Liver (tissue), 9 donors: ENCODE measurements around the gene CAPS. TPM values are rescaled to one million over a fixed set of nuclear protein-coding genes. Genes with fewer than 3 reads are reported as not detected.

ENCODE experiments used
- DNase-seq: peaks from one replicate; pipeline ENCODE4 v3.0.0-alpha.2; 2017; ENCODE audit warnings: low spot score
- H3K27ac ChIP-seq, 2 donors: one replicate each; pipeline ENCODE4 v1.7.0; 2013; ENCODE audit warnings: inconsistent platforms in 2 of 2, low read length in 2 of 2, control low read depth in 1 of 2, low read depth in 1 of 2, mild to moderate bottlenecking in 1 of 2
- H3K27me3 ChIP-seq, 4 donors: one replicate each; pipeline versions ENCODE4 v1.6.1 to v1.7.0; 2013; ENCODE audit warnings: low read length in 3 of 4, inconsistent platforms in 1 of 4, mild to moderate bottlenecking in 1 of 4, moderate library complexity in 1 of 4; ENCODE audit not compliant: control insufficient read depth in 4 of 4, insufficient read depth in 4 of 4
- H3K36me3 ChIP-seq, 4 donors: one replicate each; pipeline versions ENCODE4 v1.6.1 to v1.7.0; 2013; ENCODE audit warnings: low read length in 3 of 4, mild to moderate bottlenecking in 3 of 4, low read depth in 1 of 4, moderate library complexity in 1 of 4; ENCODE audit not compliant: control insufficient read depth in 4 of 4, insufficient read depth in 3 of 4
- H3K4me1 ChIP-seq, 4 donors: one replicate each; pipeline versions ENCODE4 v1.6.1 to v1.7.0; 2013; ENCODE audit warnings: low read length in 3 of 4, mild to moderate bottlenecking in 3 of 4, moderate library complexity in 1 of 4; ENCODE audit not compliant: control insufficient read depth in 4 of 4, insufficient read depth in 4 of 4
- H3K4me3 ChIP-seq, 3 donors: one replicate each; pipeline versions ENCODE4 v1.6.1 to v1.7.0; 2013; ENCODE audit warnings: low read length in 3 of 3, control low read depth in 1 of 3, low read depth in 1 of 3, mild to moderate bottlenecking in 1 of 3
- H3K9ac ChIP-seq, 2 donors: one replicate each; pipeline ENCODE4 v1.7.0; 2013; ENCODE audit warnings: low read length in 2 of 2, mild to moderate bottlenecking in 2 of 2, moderate library complexity in 2 of 2, control low read depth in 1 of 2, low read depth in 1 of 2
- H3K9me3 ChIP-seq, 4 donors: one replicate each; pipeline versions ENCODE4 v1.6.1 to v1.7.0; 2013; ENCODE audit warnings: low read length in 3 of 4; ENCODE audit not compliant: control insufficient read depth in 4 of 4
- EGR1 ChIP-seq, 2 donors: IDR thresholded peaks; 2 replicates each; pipeline ENCODE4 v1.6.1; 2016 to 2018; ENCODE audit warnings: antibody characterized with exemption in 2 of 2, low read depth in 2 of 2
- FOXA1 ChIP-seq: IDR thresholded peaks from 2 replicates; pipeline ENCODE4 v1.6.1; 2016; ENCODE audit warnings: antibody characterized with exemption
- FOXA2 ChIP-seq: IDR thresholded peaks from 2 replicates; pipeline ENCODE4 v1.6.1; 2016; ENCODE audit warnings: antibody characterized with exemption
- GABPA ChIP-seq, 2 donors: IDR thresholded peaks in 1 of 2; conservative IDR thresholded peaks in 1 of 2; 2 replicates each; pipeline ENCODE4 v1.6.1; 2016; ENCODE audit warnings: antibody characterized with exemption in 2 of 2, mild to moderate bottlenecking in 1 of 2, moderate library complexity in 1 of 2
- HNF4A ChIP-seq, 2 donors: conservative IDR thresholded peaks; 2 replicates each; pipeline ENCODE4 v1.6.1; 2016; ENCODE audit warnings: antibody characterized with exemption in 2 of 2, mild to moderate bottlenecking in 2 of 2
- HNF4G ChIP-seq: IDR thresholded peaks from 2 replicates; pipeline ENCODE4 v1.6.1; 2016; ENCODE audit warnings: antibody characterized with exemption
- JUND ChIP-seq, 2 donors: IDR thresholded peaks; 2 replicates each; pipeline ENCODE4 v1.6.1; 2016; ENCODE audit warnings: antibody characterized with exemption in 2 of 2
- NR2F2 ChIP-seq: IDR thresholded peaks from 2 replicates; pipeline ENCODE4 v1.6.1; 2016; ENCODE audit warnings: antibody characterized with exemption
- RAD21 ChIP-seq, 2 donors: IDR thresholded peaks; 2 replicates each; pipeline ENCODE4 v1.6.1; 2016; ENCODE audit warnings: antibody characterized with exemption in 2 of 2, mild to moderate bottlenecking in 2 of 2
- RXRA ChIP-seq, 2 donors: IDR thresholded peaks; 2 replicates each; pipeline ENCODE4 v1.6.1; 2017 to 2018; ENCODE audit warnings: antibody characterized with exemption in 2 of 2, mild to moderate bottlenecking in 1 of 2
- SP1 ChIP-seq: IDR thresholded peaks from 2 replicates; pipeline ENCODE4 v1.6.1; 2018; ENCODE audit warnings: antibody characterized with exemption, mild to moderate bottlenecking
- TAF1 ChIP-seq: conservative IDR thresholded peaks from 2 replicates; pipeline ENCODE4 v1.6.1; 2016; ENCODE audit warnings: antibody characterized with exemption, mild to moderate bottlenecking
- YY1 ChIP-seq: IDR thresholded peaks from 2 replicates; pipeline ENCODE4 v1.6.1; 2016; ENCODE audit warnings: antibody characterized with exemption, mild to moderate bottlenecking
- WGBS: extraction: QIAGEN DNeasy Blood & Tissue Kit; methylation state at CpG from one replicate; pipeline ENCODE4 v1.1.7; 2013; 5-methylcytosine and 5-hydroxymethylcytosine counted together
- polyA plus RNA-seq, 2 donors: library from polyadenylated mRNA; stranded (reverse) in 1 of 2; unstranded in 1 of 2; fragments of 200-250 nt in 1 of 2; fragments of >200 nt in 1 of 2; fragmentation: Nextera tagmentation in 1 of 2; extraction: Ambion mirVana in 1 of 2; gene quantifications; one replicate each; pipeline versions ENCODE4 v1.2.1 to v1.2.3, GENCODE V29; 2013 to 2015
- total RNA-seq, 2 donors: library from RNA; depleted of rRNA; stranded (reverse); fragments of >200 nt; gene quantifications; one replicate each; pipeline ENCODE4 v1.2.3, GENCODE V29; 2014
- TF ChIP-seq, protein P1 (sequence below): IDR thresholded peaks from 2 replicates; pipeline ENCODE4 v1.6.1; 2016; ENCODE audit warnings: antibody characterized with exemption, mild to moderate bottlenecking
- TF ChIP-seq, protein P2 (sequence below): fragments of 150-350 bp; IDR thresholded peaks from 2 replicates; pipeline ENCODE4 v1.5.1; 2017; ENCODE audit warnings: improper control_type of control experiment, low read depth, low read length; ENCODE audit not compliant: missing input control
- TF ChIP-seq, protein P3 (sequence below): IDR thresholded peaks from 2 replicates; pipeline ENCODE4 v1.6.1; 2016; ENCODE audit warnings: antibody characterized with exemption
- TF ChIP-seq, protein P4 (sequence below): IDR thresholded peaks from 2 replicates; pipeline ENCODE4 v1.6.1; 2016; ENCODE audit warnings: antibody characterized with exemption
- TF ChIP-seq, protein P5 (sequence below): IDR thresholded peaks from 2 replicates; pipeline ENCODE4 v1.6.1; 2016; ENCODE audit warnings: antibody characterized with exemption
- donor health status: healthy.
- donor health status: healthy.
- donor health status: healthy.
- donor health status: healthy.
- donor health status: healthy.

Gene CAPS
- total and polyA plus RNA-seq, 4 donors = 2.1 to 11.4 (median 3.5) TPM

DNA sequence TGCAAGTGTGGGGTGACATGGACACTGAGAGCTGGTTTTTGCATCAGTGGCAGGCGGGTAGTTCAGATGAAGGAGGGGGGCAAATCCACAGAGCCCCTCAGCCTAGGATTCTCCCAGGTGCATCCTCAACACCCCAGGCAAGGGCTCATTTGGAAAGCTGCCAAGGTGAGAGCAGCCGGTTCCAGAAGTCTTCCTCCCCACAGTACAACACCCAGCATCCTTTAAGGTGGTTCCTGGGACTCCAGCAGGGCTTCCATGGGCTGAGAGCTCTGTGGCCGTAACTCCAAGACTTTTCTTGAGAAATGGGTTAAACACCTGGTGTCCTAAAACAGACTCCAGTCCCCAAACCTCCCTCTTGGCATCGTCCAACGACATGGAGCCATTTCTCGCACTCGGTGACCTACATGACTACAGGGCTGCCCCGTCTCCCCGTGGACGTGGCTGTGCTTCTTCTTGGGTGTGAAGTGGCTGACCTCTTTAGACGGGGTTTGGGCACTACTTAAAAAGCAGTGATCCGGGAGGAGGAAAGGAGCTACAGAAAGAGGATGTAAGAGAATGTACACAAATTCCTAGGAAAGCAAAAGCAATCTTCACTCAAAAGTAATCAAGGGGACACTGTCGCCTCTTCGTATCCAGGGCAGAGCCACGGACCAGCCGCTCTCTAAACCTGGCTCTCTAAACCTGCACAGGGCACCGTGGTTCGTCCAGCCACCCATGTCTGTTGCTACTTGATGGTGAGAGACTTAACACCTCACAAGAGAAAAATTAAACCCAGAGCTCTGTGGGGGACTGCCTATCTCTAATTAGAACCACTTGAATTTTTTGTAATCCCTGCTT is 38.4 kb downstream of the CAPS start:
- no peak for DNase-seq

More for the DNA sequence above, 38.4 kb downstream of the CAPS start:
- H3K9ac ChIP-seq = no peak overlapping the region
- TF ChIP-seq EGR1 (IDR thresholded peaks at IDR 0.05; ENCODE audit: low read depth in 2 of 2) = no peak
- no peak for TF ChIP-seq JUND (IDR thresholded peaks at IDR 0.05)
- no peak for TF ChIP-seq RXRA (IDR thresholded peaks at IDR 0.05)
- no peak for TF ChIP-seq HNF4G
- TF ChIP-seq, protein P1, sequence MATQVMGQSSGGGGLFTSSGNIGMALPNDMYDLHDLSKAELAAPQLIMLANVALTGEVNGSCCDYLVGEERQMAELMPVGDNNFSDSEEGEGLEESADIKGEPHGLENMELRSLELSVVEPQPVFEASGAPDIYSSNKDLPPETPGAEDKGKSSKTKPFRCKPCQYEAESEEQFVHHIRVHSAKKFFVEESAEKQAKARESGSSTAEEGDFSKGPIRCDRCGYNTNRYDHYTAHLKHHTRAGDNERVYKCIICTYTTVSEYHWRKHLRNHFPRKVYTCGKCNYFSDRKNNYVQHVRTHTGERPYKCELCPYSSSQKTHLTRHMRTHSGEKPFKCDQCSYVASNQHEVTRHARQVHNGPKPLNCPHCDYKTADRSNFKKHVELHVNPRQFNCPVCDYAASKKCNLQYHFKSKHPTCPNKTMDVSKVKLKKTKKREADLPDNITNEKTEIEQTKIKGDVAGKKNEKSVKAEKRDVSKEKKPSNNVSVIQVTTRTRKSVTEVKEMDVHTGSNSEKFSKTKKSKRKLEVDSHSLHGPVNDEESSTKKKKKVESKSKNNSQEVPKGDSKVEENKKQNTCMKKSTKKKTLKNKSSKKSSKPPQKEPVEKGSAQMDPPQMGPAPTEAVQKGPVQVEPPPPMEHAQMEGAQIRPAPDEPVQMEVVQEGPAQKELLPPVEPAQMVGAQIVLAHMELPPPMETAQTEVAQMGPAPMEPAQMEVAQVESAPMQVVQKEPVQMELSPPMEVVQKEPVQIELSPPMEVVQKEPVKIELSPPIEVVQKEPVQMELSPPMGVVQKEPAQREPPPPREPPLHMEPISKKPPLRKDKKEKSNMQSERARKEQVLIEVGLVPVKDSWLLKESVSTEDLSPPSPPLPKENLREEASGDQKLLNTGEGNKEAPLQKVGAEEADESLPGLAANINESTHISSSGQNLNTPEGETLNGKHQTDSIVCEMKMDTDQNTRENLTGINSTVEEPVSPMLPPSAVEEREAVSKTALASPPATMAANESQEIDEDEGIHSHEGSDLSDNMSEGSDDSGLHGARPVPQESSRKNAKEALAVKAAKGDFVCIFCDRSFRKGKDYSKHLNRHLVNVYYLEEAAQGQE = no peak
- no peak for TF ChIP-seq RAD21 (IDR thresholded peaks at IDR 0.05)
- no peak for TF ChIP-seq YY1
- TF ChIP-seq, protein P2, sequence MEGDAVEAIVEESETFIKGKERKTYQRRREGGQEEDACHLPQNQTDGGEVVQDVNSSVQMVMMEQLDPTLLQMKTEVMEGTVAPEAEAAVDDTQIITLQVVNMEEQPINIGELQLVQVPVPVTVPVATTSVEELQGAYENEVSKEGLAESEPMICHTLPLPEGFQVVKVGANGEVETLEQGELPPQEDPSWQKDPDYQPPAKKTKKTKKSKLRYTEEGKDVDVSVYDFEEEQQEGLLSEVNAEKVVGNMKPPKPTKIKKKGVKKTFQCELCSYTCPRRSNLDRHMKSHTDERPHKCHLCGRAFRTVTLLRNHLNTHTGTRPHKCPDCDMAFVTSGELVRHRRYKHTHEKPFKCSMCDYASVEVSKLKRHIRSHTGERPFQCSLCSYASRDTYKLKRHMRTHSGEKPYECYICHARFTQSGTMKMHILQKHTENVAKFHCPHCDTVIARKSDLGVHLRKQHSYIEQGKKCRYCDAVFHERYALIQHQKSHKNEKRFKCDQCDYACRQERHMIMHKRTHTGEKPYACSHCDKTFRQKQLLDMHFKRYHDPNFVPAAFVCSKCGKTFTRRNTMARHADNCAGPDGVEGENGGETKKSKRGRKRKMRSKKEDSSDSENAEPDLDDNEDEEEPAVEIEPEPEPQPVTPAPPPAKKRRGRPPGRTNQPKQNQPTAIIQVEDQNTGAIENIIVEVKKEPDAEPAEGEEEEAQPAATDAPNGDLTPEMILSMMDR = no peak
- TF ChIP-seq NR2F2 = no peak
- TF ChIP-seq, protein P3, sequence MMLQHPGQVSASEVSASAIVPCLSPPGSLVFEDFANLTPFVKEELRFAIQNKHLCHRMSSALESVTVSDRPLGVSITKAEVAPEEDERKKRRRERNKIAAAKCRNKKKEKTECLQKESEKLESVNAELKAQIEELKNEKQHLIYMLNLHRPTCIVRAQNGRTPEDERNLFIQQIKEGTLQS = no peak
- no peak for TF ChIP-seq SP1
- TF ChIP-seq FOXA2 = no peak
- TF ChIP-seq, protein P4, sequence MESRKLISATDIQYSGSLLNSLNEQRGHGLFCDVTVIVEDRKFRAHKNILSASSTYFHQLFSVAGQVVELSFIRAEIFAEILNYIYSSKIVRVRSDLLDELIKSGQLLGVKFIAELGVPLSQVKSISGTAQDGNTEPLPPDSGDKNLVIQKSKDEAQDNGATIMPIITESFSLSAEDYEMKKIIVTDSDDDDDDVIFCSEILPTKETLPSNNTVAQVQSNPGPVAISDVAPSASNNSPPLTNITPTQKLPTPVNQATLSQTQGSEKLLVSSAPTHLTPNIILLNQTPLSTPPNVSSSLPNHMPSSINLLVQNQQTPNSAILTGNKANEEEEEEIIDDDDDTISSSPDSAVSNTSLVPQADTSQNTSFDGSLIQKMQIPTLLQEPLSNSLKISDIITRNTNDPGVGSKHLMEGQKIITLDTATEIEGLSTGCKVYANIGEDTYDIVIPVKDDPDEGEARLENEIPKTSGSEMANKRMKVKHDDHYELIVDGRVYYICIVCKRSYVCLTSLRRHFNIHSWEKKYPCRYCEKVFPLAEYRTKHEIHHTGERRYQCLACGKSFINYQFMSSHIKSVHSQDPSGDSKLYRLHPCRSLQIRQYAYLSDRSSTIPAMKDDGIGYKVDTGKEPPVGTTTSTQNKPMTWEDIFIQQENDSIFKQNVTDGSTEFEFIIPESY = no peak
- TF ChIP-seq GABPA (IDR thresholded peaks at IDR 0.05 in 1 of 2, conservative IDR thresholded peaks at IDR 0.05 in 1 of 2) = no peak
- TF ChIP-seq FOXA1 = no peak
- TF ChIP-seq HNF4A (conservative IDR thresholded peaks at IDR 0.05) = no peak
- TF ChIP-seq TAF1 = no peak
- TF ChIP-seq, protein P5, sequence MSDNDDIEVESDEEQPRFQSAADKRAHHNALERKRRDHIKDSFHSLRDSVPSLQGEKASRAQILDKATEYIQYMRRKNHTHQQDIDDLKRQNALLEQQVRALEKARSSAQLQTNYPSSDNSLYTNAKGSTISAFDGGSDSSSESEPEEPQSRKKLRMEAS = no peak
- H3K9me3 ChIP-seq = no peaks in the 10 kb centered on the region
- no peaks in the 10 kb centered on the region for H3K27me3 ChIP-seq
- 84% methylated on average over 18 of the region's 18 CpGs for WGBS
- peaks cover 10 to 66% (median 43%) of the 10 kb centered on the region in 4 donors for H3K4me1 ChIP-seq
- H3K4me3 ChIP-seq = no peak overlapping the region
- H3K27ac ChIP-seq = no peak overlapping the region
- peaks cover 0 to 4% (median 0%) of the 10 kb centered on the region in 4 donors for H3K36me3 ChIP-seq
